ENCODE data around the gene RFC2.
A peak's percentile ranks its signal among the peaks of the same experiment; 100 is the strongest.

Gene RFC2

DNA sequence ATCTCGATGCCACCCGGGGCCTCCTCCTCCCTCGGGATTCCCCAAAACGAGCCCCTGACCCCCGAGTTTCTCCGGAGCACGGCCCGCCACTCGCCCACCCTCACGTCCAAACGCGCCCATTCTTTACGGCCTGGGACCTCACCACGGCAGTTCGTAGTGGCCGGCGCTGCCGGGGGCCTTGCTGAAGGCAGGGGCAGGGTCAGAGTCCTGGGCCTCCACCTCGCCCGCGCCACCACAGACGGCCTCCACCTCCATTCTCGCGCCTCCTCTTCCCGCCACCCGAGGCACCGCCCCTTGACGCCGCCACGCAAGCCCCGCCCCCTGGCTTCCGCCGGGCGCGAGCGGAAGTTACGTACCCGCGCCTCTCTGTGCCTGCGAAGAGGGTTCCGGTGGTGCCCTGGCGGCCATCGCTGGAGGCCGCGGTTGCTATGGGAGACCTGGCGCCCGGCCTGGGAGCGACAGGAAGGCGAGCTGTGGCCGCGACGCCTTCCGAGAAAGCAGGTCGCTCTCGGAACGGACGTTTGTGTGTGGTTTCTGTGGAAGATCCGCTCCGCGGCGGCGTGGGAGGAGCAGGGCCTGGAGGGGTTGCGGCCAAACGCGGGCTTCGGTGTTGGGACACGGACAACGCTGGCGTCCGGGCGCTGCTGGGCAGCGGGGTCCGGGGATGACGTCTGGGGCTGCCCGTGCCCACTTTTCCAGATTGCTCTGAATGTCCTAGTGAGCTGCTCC, at the start of gene RFC2:
Gene RFC2, minus strand, starts transcription at position 271 of the 729 bp plus-strand sequence. Its CDS starts 16 bp downstream, at position 255.
- peak; percentile 98 for DNase-seq (ENCODE audit: low spot score)

DNA sequence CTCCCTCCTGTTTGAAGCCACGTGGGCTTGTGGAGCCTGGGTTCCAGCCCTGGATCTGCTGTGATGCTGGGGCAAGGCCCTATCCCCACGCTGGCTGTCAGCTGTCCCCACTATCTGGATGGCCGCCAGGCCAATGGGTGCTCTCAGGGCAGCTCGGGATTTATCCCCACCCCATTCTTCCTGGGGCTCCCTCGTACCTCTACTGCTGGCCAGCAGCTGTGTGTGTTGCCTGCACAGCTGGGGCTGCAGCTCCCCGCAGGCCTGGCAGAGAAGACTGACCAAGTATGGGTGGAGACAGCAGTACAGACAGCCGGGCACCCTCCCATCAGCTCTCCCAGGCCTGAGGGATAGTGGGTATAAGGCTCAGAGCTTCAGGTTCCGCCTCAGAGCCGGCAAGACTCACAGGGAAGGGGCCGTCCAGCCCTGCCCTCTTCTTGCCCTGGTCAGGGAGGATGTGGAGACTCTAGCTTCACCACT, 48.6 kb upstream of the RFC2 start:
- DNase-seq (ENCODE audit: low spot score), result no peak

DNA sequence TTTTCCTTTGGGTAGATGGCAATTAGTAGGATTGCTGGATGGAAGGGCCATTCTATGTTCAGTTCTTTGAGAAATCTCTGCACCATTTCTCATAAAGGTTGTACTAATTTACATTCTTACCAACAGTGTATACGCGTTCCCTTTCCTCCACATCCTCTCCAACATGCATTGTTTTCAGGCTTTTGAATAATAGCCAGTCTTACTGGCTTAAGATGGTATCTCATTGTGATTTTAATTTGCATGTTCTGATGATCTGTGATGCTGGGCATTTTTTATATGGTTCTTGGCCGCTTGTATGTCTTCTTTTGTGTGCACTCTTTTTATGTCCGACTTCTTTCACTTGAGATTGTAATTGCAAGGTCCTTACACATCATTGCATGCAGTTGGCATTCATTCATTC, 46.7 kb upstream of the RFC2 start:
- no peak for DNase-seq (ENCODE audit: low spot score)

DNA sequence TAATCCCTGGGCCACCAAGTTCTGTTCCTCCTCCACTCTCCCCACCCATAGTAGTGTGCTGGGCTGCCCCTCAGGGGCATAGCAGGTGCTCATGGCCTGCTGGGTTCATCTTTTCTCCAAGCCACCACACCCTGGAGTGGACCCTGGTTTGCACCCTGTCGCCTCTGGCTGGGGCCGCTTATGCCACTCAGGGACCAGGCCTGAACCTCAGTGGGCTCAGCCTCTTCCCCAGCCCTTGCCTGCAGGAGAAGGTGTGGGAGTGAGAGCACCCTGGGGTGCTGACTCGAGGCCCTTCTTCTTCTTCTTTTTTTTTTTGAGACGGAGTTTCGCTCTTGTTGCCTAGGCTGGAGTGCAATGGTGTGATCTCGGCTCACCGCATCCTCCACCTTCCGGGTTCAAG, 45.2 kb upstream of the RFC2 start:
- DNase-seq (ENCODE audit: low spot score), result no peak

DNA sequence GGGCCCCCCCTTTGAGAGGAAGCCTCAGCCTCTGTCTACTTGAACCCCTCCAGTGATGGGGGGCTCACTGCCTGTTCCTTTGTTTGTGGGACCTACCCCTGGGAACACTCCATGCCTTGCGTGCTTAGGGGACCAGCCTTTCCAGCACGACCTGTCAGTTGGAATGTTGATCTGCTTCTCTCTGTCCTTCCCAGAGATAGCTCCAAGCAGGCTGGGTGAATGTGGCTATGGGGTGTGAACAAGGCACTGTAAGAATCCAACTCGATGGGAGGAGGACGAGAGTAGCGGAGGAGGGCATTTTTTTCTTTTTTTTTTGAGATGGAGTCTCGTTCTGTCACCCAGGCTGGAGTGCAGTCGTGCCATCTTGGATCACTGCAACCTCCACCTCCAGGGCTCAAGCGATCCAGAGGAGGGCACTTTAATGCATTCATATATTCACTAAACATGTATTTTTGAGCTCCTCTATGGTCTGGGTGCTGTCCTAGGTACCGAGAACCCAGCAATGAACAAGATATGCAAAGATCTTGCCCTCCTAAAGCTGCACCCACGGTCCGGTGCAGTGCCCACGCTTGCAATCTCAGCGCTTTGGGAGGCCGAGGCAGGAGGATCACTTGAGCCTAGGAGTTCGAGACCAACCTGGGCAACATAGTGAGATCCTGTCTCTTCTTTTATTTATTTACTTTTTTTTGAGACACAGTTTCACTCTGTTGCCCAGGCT, 43.5 kb upstream of the RFC2 start:
- no peak for DNase-seq (ENCODE audit: low spot score)

DNA sequence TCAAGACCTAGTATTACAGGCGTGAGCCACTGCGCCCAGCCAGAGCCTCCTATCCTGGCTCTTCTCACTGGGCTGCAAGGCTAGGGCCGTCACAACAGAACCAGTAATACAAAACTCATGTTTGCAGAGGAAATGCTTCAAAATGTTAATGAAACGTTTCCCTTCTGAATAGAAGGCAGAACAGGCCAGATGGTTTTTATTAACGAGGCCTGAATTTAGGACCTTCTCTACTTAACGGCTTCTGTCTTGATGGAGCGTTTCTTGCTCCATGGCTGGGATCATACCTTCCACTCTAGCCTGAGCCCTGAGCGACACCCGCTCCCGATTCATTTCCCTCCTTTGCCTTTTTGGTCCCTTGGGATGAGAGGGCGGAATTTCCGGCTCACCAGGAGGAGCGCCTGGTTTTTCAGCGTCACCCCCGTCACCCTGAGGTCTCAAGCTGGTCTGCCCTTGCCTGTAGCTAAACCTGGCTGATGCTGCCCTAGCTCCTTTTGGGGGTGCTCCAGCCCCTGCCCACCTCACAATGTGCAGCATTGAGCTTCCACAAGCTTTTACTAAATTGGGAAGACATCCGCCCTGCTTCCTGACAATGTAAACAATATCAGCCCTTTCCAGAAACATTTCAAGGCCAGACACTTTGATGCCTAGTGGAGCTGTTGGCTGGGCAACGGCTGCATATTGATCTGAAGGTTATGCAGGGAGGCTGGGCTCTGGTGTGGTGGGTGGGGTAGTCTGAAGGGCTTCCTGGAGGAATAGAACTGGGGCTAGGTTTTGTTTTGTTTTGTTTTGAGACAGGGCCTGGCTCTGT, 40.2 kb upstream of the RFC2 start:
- DNase-seq (ENCODE audit: low spot score), result no peak

DNA sequence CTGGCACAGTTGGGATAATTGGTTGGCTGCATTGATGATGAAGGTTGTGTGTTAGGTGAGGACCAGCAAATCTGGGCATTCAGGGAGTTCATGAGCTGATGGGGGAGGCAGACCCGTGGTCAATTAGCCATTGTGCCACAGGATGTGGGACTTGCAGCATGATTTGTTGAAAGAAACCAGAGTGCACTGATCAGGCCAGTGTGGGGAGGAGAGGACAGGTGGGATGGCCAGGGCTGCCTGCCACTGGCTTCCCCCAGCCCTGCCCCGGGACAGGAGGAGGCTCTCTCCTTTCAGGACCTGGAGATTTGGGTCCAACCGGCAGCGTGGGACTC, 39.3 kb upstream of the RFC2 start:
- DNase-seq (ENCODE audit: low spot score), result peak; percentile 71

DNA sequence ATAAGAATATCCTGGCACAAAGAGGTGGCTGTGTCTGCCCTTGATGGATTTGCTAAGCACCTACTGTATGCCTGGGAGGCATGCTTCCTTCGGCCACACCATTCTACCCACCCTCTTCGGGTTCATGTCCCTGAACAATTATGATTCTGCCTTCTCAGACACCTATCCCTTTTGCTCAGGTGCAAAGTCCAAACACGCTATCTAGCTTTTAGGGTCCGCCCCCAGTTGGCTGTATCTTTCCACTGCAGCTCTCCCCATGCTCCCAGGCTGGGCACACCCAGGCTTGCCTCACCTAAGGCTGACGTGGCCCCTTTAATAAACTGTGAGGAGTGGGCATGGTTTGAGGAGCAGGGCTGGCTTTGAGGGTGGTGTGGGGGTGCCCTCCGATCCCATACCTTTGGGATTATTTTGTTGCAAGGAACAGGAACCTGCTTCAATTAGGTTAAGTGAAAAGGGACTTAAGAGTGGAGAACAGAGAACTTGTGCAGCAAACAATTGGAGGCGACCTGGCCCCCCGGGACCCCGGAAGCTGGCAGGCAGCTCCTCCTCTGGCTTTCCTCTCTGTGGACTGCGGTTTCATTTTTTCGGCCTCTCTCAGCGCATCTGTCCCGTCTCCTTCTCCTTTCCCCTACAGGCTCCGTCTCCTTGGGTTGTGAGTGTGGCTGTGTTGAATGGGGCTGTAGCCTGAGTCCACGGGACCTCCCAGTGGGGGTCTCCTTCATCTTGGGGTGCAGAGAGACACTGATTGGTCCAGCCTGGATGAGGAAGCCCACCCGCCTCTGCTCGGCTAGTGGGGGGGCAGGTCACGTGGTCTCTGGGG, 38.8 kb upstream of the RFC2 start:
- DNase-seq (ENCODE audit: low spot score), result peak; percentile 95

DNA sequence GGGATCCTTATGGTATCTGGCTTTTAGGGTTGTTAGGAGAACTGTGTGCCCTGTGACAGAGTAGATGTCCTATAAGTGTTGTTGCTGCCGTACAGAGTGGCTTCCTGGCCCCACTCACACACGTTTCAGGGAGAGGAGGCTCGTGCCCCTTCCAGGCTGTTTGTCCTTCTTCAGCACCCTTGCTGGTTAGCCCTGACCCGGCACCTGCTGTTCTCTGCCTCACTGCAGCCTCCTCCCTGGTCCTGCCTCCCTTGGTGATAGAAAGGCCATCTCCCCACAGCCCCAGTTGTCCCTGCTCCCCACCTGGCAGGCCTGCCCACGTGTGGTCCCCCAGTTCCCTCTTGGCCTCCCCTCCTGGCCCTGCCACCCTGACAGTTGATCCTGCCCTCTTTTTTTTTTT, 37.3 kb upstream of the RFC2 start:
- no peak for DNase-seq (ENCODE audit: low spot score)

DNA sequence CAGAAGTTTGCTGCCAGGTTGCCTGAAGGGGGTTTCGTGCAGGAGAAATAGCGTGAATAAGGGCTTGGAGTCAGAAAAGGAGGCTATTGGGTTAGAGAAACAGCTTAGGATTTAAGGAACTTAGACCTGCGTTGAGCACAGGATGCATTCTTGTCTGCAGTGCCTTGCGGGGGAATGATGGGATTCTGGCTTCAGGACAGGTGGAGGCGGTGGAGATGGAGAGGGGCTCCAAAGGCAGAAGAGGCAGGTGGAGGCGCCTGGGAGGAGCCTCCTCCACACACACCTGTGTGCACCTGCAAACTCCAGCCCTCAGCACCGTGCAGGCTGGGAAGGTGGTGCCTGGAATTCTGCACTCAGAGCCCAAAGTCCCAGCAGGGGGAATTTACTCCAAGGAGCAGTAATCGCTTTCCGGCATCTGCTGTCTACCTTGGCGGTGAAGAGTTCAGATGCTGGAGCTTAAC, 36.8 kb upstream of the RFC2 start:
- DNase-seq (ENCODE audit: low spot score), result no peak

DNA sequence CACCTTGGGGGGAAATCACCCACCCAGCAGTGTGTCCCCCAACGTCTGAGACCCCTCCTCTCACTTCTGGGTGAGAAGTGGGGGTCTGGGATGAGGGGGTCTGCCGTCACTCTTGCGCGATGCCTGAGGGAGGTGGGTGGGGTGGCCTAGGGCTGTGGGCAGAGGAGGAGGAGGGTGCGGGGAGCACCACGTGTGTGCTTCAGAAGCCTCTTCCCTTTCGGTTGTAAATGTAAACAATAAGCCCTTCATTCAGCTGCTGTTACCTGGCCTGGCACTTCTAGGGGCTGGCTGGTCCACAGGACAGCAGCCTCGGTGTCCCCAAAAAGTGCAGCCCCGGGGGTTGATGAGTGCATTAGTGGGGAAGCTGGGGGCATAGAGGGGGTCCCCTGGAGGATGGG, 36.4 kb upstream of the RFC2 start:
- peak; percentile 73 for DNase-seq (ENCODE audit: low spot score)

DNA sequence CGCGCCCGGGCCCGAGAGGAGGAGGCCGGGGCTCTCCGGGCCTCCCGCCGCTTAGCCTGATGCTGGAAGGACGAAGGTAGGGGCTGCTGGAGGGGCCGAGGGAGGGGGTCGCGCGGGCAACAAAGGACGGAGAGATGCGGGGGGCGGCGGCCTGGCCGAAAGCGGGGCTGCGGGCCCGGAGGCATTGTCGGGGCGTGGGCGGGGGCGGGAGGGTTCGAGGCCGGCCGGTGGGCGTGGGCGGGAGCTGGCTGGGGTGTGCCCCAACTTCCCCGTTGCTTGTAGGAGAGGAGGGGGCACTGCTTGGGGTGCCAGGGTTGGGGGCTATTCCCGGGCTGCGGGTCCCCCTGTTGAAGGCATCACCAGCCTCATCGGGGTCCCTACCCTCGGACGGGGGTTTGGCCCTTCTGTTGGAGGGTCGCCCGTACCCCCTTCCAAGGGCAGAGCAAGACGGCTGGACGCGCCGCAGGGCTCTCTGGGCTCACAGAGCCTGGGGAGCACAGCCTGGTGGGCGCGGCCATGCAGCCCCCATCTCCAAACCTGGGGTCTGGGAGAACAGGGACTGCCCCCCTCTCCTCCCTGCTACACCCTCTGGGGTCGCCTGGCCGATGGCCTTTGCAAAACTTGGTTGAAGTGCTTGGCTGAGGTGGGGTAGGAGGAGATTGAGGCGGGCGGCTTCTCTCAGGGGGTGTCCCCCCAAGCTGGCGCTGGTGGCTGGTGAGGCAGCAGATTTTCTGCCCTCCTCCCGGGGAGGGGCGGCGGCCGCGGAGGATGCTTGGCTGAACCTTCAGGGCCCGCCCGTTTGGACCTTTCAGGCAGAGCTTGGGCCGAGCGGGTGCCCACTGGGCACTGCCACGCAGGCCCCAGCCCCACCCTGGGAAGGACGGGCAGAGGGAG, 35.7 kb upstream of the RFC2 start:
- DNase-seq (ENCODE audit: low spot score), result no peak

DNA sequence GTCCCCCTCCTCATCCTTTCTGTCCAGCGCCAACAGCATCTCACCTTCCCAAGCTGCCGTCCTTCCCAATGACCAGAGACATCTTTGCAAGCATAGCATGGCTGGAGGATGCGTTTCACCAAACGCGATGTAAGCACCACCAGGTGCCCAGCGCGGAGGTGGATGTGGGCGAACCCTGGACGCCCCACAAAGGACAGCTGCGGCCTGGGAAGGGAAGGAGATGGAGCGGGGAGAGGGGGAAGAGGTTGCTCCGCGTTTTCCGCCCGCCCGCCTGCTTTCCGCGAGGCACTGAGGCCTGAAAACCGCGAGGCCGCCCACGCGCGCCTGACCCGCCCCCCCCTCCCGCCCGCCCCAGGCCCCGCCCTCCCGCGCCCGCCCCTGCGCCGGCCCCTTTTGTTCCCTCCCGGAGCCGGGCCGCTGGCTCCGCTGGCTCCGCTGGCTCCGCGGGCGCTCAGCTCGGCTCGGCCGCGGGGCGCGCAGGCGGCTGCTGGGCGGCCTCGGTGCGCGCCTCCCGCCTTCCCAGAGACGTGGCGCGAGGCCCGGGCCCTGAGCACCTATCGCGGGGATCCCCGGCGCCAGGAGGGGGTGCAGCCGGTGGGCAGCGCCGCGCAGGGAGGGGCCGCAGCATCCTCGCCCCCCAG, 34.9 kb upstream of the RFC2 start, which contains the start of gene CLIP2:
Gene CLIP2, plus strand, starts transcription at position 390 of the 641 bp plus-strand sequence. CDS start 28,140 bp downstream, outside the sequence.
- peak; percentile 88 for DNase-seq (ENCODE audit: low spot score)

DNA sequence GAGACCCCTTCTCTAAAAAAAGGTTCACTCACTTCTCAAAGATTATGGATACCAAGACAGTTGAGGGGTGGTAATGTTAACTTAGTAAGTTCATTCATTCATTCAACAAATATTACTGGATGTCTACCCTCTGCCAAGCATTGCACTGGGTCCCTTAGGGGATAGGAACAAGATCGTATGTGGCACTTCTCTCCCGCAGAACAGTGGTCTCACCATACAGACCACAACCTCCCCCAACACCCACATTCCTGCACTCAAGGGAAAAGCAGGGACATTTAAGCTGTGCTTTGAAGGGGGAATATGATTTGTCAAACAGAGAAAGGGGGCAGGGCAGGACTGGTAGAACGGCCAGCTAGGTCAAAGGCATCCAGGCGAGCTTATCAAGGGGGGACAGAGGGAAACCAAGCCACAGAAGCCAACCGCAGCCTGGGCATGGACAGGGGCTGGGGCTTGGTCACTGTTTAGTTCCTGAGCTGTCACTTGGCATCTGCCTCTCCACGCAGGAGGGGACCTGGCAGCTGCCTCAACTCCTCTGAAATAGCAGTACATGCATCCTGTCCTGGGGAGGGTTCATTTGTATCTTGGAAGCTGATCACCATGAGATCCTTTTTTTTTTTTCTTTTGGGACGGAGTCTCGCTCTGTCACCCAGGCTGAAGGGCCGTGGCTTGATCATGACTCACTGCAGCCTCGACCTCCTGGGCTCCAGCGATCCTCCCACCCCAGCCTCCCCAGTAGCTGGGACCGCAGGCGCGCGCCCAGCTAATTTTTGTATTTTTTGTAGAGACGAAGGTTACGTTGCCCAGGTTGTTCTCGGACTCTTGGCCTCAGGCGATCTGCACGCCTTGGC, 34.1 kb upstream of the RFC2 start:
- DNase-seq (ENCODE audit: low spot score), result peak; percentile 87

DNA sequence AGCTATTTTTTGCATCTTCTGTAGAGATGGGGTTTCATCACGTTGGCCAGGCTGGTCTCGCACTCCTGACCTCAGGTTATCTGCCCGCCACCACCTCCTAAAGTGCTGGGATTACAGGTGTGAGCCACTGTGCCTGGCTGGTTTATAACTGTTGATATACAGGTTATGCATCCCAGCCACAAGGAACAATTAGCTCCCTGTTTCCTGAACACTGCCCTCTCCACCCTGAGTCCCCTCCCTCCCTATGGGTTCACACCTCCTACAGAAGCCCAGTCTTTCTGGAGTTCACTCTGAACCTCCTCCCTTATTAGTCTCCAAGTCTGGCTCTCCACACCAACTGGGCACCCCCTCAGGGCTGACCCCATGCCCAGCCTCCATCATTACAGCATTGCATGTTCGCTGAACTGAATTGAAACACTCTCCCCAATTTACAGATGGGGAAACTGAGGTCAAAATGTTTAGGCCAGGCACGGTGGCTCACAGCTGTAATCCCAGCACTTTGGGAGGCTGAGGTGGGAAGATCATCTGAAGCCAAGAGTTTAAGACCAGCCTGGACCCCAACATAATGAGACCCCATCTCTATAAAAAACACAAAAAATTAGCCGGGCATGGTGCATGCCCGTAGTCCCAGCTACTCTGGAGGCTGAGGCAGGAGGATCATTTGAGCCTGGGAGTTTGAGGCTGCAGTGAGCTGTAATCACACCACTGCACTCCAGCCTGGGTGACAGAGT, 33.3 kb upstream of the RFC2 start:
- peak; percentile 87 for DNase-seq (ENCODE audit: low spot score)

DNA sequence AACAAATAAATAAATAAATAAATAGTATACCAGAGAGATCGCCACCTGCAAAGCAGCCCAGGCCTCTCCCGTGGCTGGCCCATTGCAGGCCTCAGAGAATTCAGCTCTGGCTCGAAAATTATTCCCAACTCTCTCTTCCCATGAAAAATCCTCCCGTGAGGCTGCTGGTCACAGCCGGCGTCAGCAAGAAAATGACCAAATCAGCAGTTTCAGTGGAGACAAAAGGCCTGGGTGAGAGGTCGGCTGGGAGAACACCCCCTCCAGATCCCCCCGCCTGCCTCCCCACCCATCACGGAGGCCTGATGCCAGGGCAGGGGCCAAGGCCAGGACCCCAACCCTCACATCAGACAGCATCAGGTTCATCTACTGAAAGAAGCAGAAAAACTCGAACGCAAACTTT, 31.9 kb upstream of the RFC2 start:
- DNase-seq (ENCODE audit: low spot score), result no peak

DNA sequence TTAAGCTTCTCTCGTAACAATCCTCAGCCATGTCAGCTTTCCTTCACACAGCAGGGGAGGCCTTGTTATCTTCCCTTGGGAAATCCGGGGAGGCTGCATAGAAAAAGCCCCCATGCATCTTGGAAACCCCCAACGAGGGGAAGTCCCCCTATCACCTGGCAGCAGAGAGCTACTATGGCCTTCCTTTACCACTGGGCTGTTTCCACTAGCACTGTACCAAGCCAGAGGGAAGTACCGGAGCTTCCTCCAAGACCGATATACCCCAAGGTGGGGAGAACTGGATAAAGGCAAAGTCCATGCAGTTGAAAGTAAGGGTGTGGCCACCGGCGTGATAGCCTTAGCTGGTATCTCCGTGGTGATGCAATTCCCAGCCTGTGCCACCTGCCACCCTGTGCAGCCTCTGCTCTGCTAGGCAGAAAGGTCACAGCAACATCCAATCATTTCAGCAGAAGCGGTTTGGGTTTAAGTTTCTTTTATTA, 30.6 kb upstream of the RFC2 start:
- peak; percentile 96 for DNase-seq (ENCODE audit: low spot score)

DNA sequence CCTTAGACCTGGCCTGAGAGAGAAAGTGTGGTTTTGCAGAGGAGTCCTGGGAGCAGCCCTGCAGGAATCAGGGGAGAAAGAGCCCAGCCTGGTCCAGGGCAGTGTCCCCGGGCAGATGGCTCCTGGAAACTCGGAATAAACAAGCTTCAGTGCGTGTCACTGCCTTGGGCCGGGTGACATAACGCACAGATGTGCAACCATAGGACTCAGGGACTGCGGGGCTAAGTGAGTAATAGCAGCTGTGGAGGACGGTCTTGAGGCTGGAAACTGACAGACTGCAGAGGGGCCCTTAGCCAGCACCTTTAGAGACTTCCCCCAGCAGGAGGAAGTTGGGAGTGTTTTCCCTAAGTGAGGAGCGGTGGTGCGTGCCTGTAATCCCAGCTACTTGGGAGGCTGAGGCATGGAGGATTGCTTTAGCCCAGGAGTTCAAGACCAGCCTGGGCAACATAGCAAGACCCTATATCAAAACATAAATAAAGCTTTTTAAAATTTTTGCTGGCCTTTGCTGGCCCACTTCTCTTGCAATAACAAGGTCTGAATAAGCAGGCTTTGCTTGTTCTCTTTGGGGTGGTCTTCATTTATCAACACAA, 29.8 kb upstream of the RFC2 start:
- DNase-seq (ENCODE audit: low spot score), result no peak
